GM12878 (cell line): ENCODE measurements around the gene FAM53B. TPM values are rescaled to one million over a fixed set of nuclear protein-coding genes. Genes with fewer than 3 reads are reported as not detected.

Source experiments
- ATAC-seq: fragments of 200-7000 bp; cut with Tn5 transposase; 3 replicates; pipeline ENCODE4 v1.9.1; 2020; ENCODE audit warnings: mild to moderate bottlenecking, moderate library complexity
- BruUV-seq: library from RNA; stranded (reverse); fragments of 400-500 nt; replicated peaks from 2 replicates; lab custom pipeline; 2021; lab: Mats Ljungman, UMichigan
- CTCF ChIA-PET: fragments of 300-600 bp; sonication (Branson Sonifier 250); formaldehyde crosslinking; extraction: SDS; loops from one replicate; lab custom pipeline; 2021; ENCODE audit warnings: inconsistent platforms; lab: Yijun Ruan, JAX
- POLR2A ChIA-PET: fragments of 350-600 bp; formaldehyde crosslinking; extraction: SDS; loops from one replicate; lab custom pipeline; 2021; ENCODE audit warnings: inconsistent platforms; lab: Charles Lee
- RAD21 ChIA-PET: fragments of 300-600 bp; sonication (Branson Sonifier 250); formaldehyde crosslinking; loops from one replicate; lab custom pipeline; 2023; ENCODE audit warnings: antibody characterized with exemption; ENCODE audit not compliant: unreplicated experiment; lab: Charles Lee
- SMC1A ChIA-PET: fragments of 300-600 bp; sonication (Branson Sonifier 250); formaldehyde crosslinking; loops from one replicate; lab custom pipeline; 2023; ENCODE audit not compliant: unreplicated experiment, uncharacterized antibody; lab: Charles Lee
- DNase-seq: peaks from one replicate; pipeline ENCODE4 v3.0.0-alpha.2; 2011; ENCODE audit warnings: low read depth, low spot score
- FAIRE-seq: peaks from 3 replicates; lab custom pipeline; 2011; peaks lifted over from hg19 to GRCh38; lab: Jason Lieb, UNC
- H2AFZ ChIP-seq: 2 replicates; pipeline ENCODE4 v1.6.0; 2011; ENCODE audit warnings: low read depth, low read length, control low read depth; ENCODE audit not compliant: control insufficient read depth
- H3K27ac ChIP-seq: 2 replicates; pipeline ENCODE4 v1.5.1; 2011; ENCODE audit warnings: control low read depth; ENCODE audit not compliant: control insufficient read depth, insufficient read depth
- H3K27me3 ChIP-seq, 2 experiments: replicated peaks in 1 of 2; 2 replicates each; pipeline versions ENCODE4 v1.6.0 to v1.6.1; 2011; ENCODE audit warnings: low read length in 1 of 2; ENCODE audit not compliant: control insufficient read depth in 2 of 2, insufficient read depth in 2 of 2
- H3K36me3 ChIP-seq, 2 experiments: 2 replicates each; pipeline ENCODE4 v1.5.1; 2011; ENCODE audit warnings: low read length in 1 of 2; ENCODE audit not compliant: control insufficient read depth in 2 of 2, insufficient read depth in 2 of 2
- H3K4me1 ChIP-seq: 2 replicates; pipeline ENCODE4 v1.6.1; 2011; ENCODE audit warnings: mild to moderate bottlenecking, low read length, moderate library complexity, mixed read lengths; ENCODE audit not compliant: control insufficient read depth, insufficient read depth
- H3K4me2 ChIP-seq: 2 replicates; pipeline ENCODE4 v1.6.0; 2011; ENCODE audit warnings: control low read depth; ENCODE audit not compliant: control insufficient read depth, insufficient read depth
- H3K4me3 ChIP-seq: fragments of 200-600 bp; sonication (generic); 2 replicates; pipeline ENCODE4 v1.5.1; 2016
- H3K79me2 ChIP-seq: 2 replicates; pipeline ENCODE4 v1.6.0; 2011; ENCODE audit warnings: low read length; ENCODE audit not compliant: control insufficient read depth, insufficient read depth
- H3K9ac ChIP-seq: 2 replicates; pipeline ENCODE4 v1.8.0; 2011; ENCODE audit warnings: low read length, control low read depth, mixed read lengths; ENCODE audit not compliant: control insufficient read depth, insufficient read depth
- H3K9me3 ChIP-seq: replicated peaks from 3 replicates; pipeline ENCODE4 v1.5.1; 2011; ENCODE audit warnings: mild to moderate bottlenecking, low read length; ENCODE audit not compliant: control insufficient read depth, insufficient read depth
- H4K20me1 ChIP-seq: 2 replicates; pipeline ENCODE4 v1.6.0; 2011; ENCODE audit not compliant: control insufficient read depth, insufficient read depth
- BCL11A ChIP-seq: IDR thresholded peaks from 2 replicates; pipeline ENCODE4 v1.6.1; 2011; ENCODE audit warnings: low read depth, low read length
- EED ChIP-seq: sonication (generic); IDR thresholded peaks from 2 replicates; pipeline ENCODE4 v1.6.1; 2016; ENCODE audit warnings: antibody characterized with exemption, low read depth
- EGR1 ChIP-seq, 2 experiments: IDR thresholded peaks; 1 replicate in 1 of 2; 2 replicates in 1 of 2; pipeline ENCODE4 v1.6.1; 2011 to 2012; ENCODE audit warnings: low read depth in 2 of 2, low read length in 2 of 2, borderline replicate concordance in 1 of 2, mild to moderate bottlenecking in 1 of 2, moderate library complexity in 1 of 2
- FOS ChIP-seq: IDR thresholded peaks from 3 replicates; pipeline ENCODE4 v1.6.1; 2011; ENCODE audit warnings: borderline replicate concordance; ENCODE audit not compliant: insufficient read length; ENCODE audit errors: extremely low read depth
- MXI1 ChIP-seq: fragments of 150-350 bp; IDR thresholded peaks from 2 replicates; pipeline ENCODE4 v1.6.1; 2011; ENCODE audit warnings: low read depth, mild to moderate bottlenecking, inconsistent platforms, low read length, improper control_type of control experiment
- MYC ChIP-seq: IDR thresholded peaks from 2 replicates; pipeline ENCODE4 v1.6.1; 2011; ENCODE audit warnings: mild to moderate bottlenecking, low read length, moderate library complexity, inconsistent platforms; ENCODE audit not compliant: insufficient read depth, insufficient replicate concordance, insufficient read length, severe bottlenecking
- PML ChIP-seq: IDR thresholded peaks from 2 replicates; pipeline ENCODE4 v1.6.1; 2012; ENCODE audit warnings: low read length, inconsistent platforms
- POU2F2 ChIP-seq: IDR thresholded peaks from 3 replicates; pipeline ENCODE4 v1.6.1; 2011; ENCODE audit warnings: low read depth, mild to moderate bottlenecking, low read length, borderline replicate concordance
- RUNX3 ChIP-seq: IDR thresholded peaks from 2 replicates; pipeline ENCODE4 v1.6.1; 2012; ENCODE audit warnings: low read length, inconsistent platforms
- SREBF2 ChIP-seq: IDR thresholded peaks from 2 replicates; pipeline ENCODE4 v1.6.1; 2012; ENCODE audit warnings: mild to moderate bottlenecking, low read length
- TARDBP ChIP-seq: IDR thresholded peaks from 2 replicates; pipeline ENCODE4 v1.6.1; 2016; ENCODE audit warnings: borderline replicate concordance
- TCF3 ChIP-seq: IDR thresholded peaks from 2 replicates; pipeline ENCODE4 v1.6.1; 2012; ENCODE audit warnings: low read depth, mild to moderate bottlenecking, low read length, borderline replicate concordance; ENCODE audit not compliant: insufficient read depth
- YY1 ChIP-seq: IDR thresholded peaks from 2 replicates; pipeline ENCODE4 v1.6.1; 2011; ENCODE audit warnings: low read depth, mild to moderate bottlenecking, low read length
- ZNF384 ChIP-seq: IDR thresholded peaks from 2 replicates; pipeline ENCODE4 v1.6.1; 2012; ENCODE audit warnings: low read depth, mild to moderate bottlenecking, low read length, improper control_type of control experiment, borderline replicate concordance
- ZNF622 ChIP-seq: fragments of 450-650 bp; IDR thresholded peaks from 2 replicates; pipeline ENCODE4 v1.6.1; 2017; ENCODE audit warnings: mild to moderate bottlenecking, inconsistent platforms
- WGBS: methylation state at CpG from one replicate; pipeline ENCODE4 v1.1.6; 2016; ENCODE audit warnings: low lambda C conversion rate; ENCODE audit not compliant: insufficient replicate concordance, insufficient coverage; ENCODE audit errors: missing lambda C conversion rate; 5-methylcytosine and 5-hydroxymethylcytosine counted together
- in situ Hi-C: fragments of 300-500 bp; cut with MboI; formaldehyde crosslinking; loops from 9 replicates; pipeline ENCODE4 v1.14.3; 2018; ENCODE audit warnings: mixed read lengths
- intact Hi-C: fragments of 100-400 bp; cut with micrococcal nuclease; formaldehyde crosslinking; loops from one replicate; pipeline ENCODE4 v1.14.2; 2022; ENCODE audit not compliant: unreplicated experiment
- polyA plus RNA-seq, 11 experiments: library from polyadenylated mRNA; depleted of rRNA in 4 of 11; unstranded in 6 of 11; stranded (reverse) in 5 of 11; fragments of >200 nt; fragmentation: Nextera tagmentation in 4 of 11; fragmentation: Illumina TruSeq in 1 of 11; extraction: Ambion mirVana in 4 of 11; extraction: Trizol in 1 of 11; gene quantifications; 1 replicate in 1 of 11; 2 replicates in 10 of 11; pipeline versions ENCODE4 v1.2.1 to v1.2.3, GENCODE V29; 2011 to 2016; ENCODE audit warnings: inconsistent platforms in 2 of 11, missing spikeins in 2 of 11, low read depth in 1 of 11
- total RNA-seq, 4 experiments: library from RNA; depleted of rRNA in 3 of 4; stranded (reverse); fragments of >200 nt in 3 of 4; fragmentation: Illumina TruSeq in 1 of 4; extraction: Trizol in 1 of 4; gene quantifications; 2 replicates each; pipeline versions ENCODE4 v1.2.1 to v1.2.3, GENCODE V29; 2013 to 2021
- TF ChIP-seq, protein P1 (sequence below): fragments of 450-650 bp; IDR thresholded peaks from 2 replicates; pipeline ENCODE4 v1.6.1; 2017; ENCODE audit warnings: mild to moderate bottlenecking, moderate library complexity

FAM53B gene
- total and polyA plus RNA-seq, 10 of the 15 experiments (the other 5 are each of a cell fraction or from before 2014, with no cell fraction given) = 0.05 to 26.3 (median 8.1) TPM

DNA sequence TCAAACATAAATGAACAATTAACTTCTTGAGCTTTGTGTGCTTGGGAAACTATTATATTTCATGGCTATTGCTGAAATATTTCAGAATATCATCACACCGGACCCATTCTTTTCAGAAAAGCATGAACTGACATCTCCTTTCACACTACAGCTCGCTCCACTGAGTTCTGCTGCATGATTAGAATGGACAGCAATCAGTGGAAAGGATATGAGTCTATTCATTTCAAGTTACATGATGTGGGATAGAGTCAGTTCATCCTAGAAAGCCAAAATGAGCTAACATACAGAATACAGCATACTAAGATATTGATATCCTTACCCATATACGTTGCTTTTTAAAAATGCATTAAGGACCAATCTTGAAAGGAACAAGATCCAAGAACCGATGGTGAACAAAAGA is 1.1 kb upstream of the FAM53B start (continued):
- TF ChIP-seq, protein P1, sequence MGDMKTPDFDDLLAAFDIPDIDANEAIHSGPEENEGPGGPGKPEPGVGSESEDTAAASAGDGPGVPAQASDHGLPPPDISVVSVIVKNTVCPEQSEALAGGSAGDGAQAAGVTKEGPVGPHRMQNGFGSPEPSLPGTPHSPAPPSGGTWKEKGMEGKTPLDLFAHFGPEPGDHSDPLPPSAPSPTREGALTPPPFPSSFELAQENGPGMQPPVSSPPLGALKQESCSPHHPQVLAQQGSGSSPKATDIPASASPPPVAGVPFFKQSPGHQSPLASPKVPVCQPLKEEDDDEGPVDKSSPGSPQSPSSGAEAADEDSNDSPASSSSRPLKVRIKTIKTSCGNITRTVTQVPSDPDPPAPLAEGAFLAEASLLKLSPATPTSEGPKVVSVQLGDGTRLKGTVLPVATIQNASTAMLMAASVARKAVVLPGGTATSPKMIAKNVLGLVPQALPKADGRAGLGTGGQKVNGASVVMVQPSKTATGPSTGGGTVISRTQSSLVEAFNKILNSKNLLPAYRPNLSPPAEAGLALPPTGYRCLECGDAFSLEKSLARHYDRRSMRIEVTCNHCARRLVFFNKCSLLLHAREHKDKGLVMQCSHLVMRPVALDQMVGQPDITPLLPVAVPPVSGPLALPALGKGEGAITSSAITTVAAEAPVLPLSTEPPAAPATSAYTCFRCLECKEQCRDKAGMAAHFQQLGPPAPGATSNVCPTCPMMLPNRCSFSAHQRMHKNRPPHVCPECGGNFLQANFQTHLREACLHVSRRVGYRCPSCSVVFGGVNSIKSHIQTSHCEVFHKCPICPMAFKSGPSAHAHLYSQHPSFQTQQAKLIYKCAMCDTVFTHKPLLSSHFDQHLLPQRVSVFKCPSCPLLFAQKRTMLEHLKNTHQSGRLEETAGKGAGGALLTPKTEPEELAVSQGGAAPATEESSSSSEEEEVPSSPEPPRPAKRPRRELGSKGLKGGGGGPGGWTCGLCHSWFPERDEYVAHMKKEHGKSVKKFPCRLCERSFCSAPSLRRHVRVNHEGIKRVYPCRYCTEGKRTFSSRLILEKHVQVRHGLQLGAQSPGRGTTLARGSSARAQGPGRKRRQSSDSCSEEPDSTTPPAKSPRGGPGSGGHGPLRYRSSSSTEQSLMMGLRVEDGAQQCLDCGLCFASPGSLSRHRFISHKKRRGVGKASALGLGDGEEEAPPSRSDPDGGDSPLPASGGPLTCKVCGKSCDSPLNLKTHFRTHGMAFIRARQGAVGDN = no peak
- TF ChIP-seq, all 136 proteins: peak for 0

DNA sequence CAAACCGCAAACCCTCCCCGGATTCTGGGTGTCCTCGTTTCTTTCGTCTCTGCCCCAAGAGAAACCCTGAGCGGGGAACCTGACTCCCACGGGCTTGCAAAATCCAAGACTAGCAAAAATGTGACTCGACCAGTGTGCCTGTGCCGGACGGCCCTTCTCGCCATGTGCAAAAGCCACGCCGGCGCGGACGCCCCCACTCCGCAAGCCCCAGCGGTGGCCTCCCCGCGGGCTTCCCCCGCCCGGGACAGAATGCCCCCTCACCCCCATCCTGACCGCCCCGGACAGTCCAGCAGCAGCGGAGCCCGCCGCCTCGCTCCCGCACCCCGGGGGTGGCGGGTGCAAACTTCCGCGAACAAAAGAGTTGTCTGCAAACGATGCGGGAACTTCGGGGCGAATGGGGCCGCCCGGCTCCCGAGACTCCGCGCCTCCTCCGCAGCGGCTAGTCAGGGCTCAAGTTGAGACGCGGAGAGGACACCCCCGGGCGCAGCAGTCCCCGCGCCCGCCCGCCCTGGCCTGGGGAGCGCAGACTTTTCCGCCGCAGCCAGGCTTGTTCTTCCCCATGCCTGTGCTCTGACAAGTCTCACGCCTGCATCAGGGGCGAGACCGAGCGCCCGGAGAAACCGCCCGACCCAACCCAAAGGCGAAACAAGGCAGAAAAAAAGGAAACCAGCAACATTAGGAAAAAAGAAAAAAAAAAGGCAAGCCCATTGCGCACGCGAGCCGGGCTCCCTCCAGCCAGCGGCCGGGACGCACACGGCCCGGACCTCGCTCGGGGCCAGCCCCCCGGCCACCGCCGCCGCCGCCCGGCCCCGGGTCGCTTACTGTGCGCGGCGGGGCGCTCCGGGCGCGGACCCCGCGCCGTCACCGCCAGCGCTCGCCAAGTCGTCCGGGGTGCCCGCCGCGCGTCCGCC is 732 bp downstream of the FAM53B start:
- H4K20me1 ChIP-seq = no peaks in the 10 kb centered on the region
- H3K4me3 ChIP-seq = peak overlapping the region; percentile 84
- no peaks in the 10 kb centered on the region; a peak in 1 of 4 replicates for H3K36me3 ChIP-seq
- no peaks in the 10 kb centered on the region for H3K9me3 ChIP-seq
- H3K27ac ChIP-seq = peak overlapping the region; percentile 59
- ChIA-PET CTCF (interaction anchor here (0.7 to 4.9 kb wide), 15 partner anchors 13 to 213 kb away, joined by 3 to 319 read pairs (median 30); no protein-coding TSS in a partner anchor), RAD21 (interaction anchor here (0.7 to 8.2 kb wide), 14 partner anchors 10 to 214 kb away, joined by 3 to 360 read pairs (median 30); no protein-coding TSS in a partner anchor), POLR2A (interaction anchor here (0.6 to 4.9 kb wide), 7 partner anchors 10 to 1425 kb away, joined by 3 to 134 read pairs (median 3); no protein-coding TSS in a partner anchor), SMC1A (interaction anchor here (0.6 to 8.0 kb wide), 7 partner anchors 19 to 205 kb away, joined by 3 to 351 read pairs (median 67); no protein-coding TSS in a partner anchor)
- peak overlapping the region; percentile 57 for H2AFZ ChIP-seq
- under 1% methylated on average over 57 of the region's 101 CpGs for WGBS
- FAIRE-seq = no peak
- ATAC-seq = peak; percentile 17
- intact Hi-C loops (loop anchor here (5.0 to 10.0 kb wide), 5 partner anchors 84 to 749 kb away; no protein-coding TSS in a partner anchor), in situ Hi-C loops (loop anchor here (5.0 kb wide), 1 partner anchor 206 kb away; no protein-coding TSS in a partner anchor)
- no peaks in the 10 kb centered on the region for H3K27me3 ChIP-seq
- H3K9ac ChIP-seq = peak overlapping the region; percentile 68
- peak overlapping the region; percentile 68 for H3K4me2 ChIP-seq
- peaks cover 29% of the 10 kb centered on the region for H3K4me1 ChIP-seq
- DNase-seq = no peak
- BruUV-seq = no TSS peak
- peaks cover 36% of the 10 kb centered on the region for H3K79me2 ChIP-seq
- no peak for TF ChIP-seq ZNF622
- no peak for TF ChIP-seq ZNF384
- TF ChIP-seq FOS = no peak
- TF ChIP-seq EED = no peak
- no peak for TF ChIP-seq POU2F2
- no peak for TF ChIP-seq TARDBP
- peak; percentile 25; the same call in 1 of the 2 replicates for TF ChIP-seq RUNX3
- no peak for TF ChIP-seq MYC
- no peak for TF ChIP-seq SREBF2
- TF ChIP-seq MXI1 = no peak; the same call in 1 of the 2 replicates
- no peak for TF ChIP-seq PML
- no peak for TF ChIP-seq TCF3
- peak in 1 of 2 experiments; percentile 41; a peak in 1 of 3 replicates for TF ChIP-seq EGR1 (IDR thresholded peaks at IDR 0.05; ENCODE audit: borderline replicate concordance in 1 of 2, low read depth in 2 of 2, low read length in 2 of 2)
- 0 out of 2 replicates have a peak, but pooled peaks have one; percentile 7 for TF ChIP-seq YY1
- no peak for TF ChIP-seq BCL11A
